HuH-7.5 (cell line): Measurements from ENCODE around the gene PDCD1.

Experiments
- DNase-seq: peaks from one replicate; pipeline ENCODE4 v3.0.0; 2011; ENCODE audit warnings: low spot score

PDCD1 gene

GRCh38 chr2:241865416-241865956 lies 6.8 kb upstream of the PDCD1 start:
- no peak for DNase-seq

- DNase-seq = no peak
Measured at GRCh38 chr2:241864850-241865213, 6.1 kb upstream of the PDCD1 start.

GRCh38 chr2:241864168-241864849 lies 5.6 kb upstream of the PDCD1 start:
- DNase-seq = no peak

- DNase-seq = no peak
Measured at GRCh38 chr2:241863536-241863954, 4.9 kb upstream of the PDCD1 start.

GRCh38 chr2:241862775-241863535 lies 4.3 kb upstream of the PDCD1 start:
- DNase-seq = no peak

- DNase-seq = no peak
Measured at GRCh38 chr2:241862093-241862492, 3.4 kb upstream of the PDCD1 start.

- DNase-seq = no peak
Measured at GRCh38 chr2:241861264-241861663, 2.6 kb upstream of the PDCD1 start.

- no peak for DNase-seq
Measured at GRCh38 chr2:241860184-241861078, 1.7 kb upstream of the PDCD1 start.

GRCh38 chr2:241859436-241860183 lies 916 bp upstream of the PDCD1 start:
- no peak for DNase-seq

- no peak for DNase-seq
Measured at GRCh38 chr2:241859017-241859435, 332 bp upstream of the PDCD1 start.

GRCh38 chr2:241857572-241858121 lies 1.0 kb downstream of the PDCD1 start:
- no peak for DNase-seq

GRCh38 chr2:241857041-241857541 lies 1.6 kb downstream of the PDCD1 start:
- DNase-seq = no peak

GRCh38 chr2:241855888-241856422 lies 2.7 kb downstream of the PDCD1 start:
- DNase-seq = no peak

GRCh38 chr2:241855245-241855887 lies 3.3 kb downstream of the PDCD1 start:
- DNase-seq = no peak

- DNase-seq = peak; percentile 11
Measured at GRCh38 chr2:241854342-241855244, 4.1 kb downstream of the PDCD1 start.

GRCh38 chr2:241853651-241854341 lies 4.9 kb downstream of the PDCD1 start:
- DNase-seq = peak; percentile 6

- peak; percentile 10 for DNase-seq
Measured at GRCh38 chr2:241852981-241853631, 5.6 kb downstream of the PDCD1 start.
